H1 (cell line): ENCODE data around the gene SNAPIN. TPM values are rescaled to one million over a fixed set of nuclear protein-coding genes. Genes with fewer than 3 reads are reported as not detected.
A peak's percentile ranks its signal among the peaks of the same experiment; 100 is the strongest.

Experiments used
- CTCF ChIA-PET: fragments of 300-600 bp; sonication (Branson Sonifier 250); formaldehyde crosslinking; loops from one replicate; lab custom pipeline; 2021; ENCODE audit not compliant: partially characterized antibody; lab: Charles Lee
- POLR2A ChIA-PET: fragments of 300-600 bp; sonication (Branson Sonifier 250); formaldehyde crosslinking; loops from one replicate; lab custom pipeline; 2021; ENCODE audit warnings: inconsistent platforms; ENCODE audit not compliant: partially characterized antibody; lab: Charles Lee
- DNase-seq, 2 experiments: peaks; one replicate each; pipeline versions ENCODE4 v3.0.0 to v3.0.0-alpha.2; 2010 to 2022; ENCODE audit warnings: low spot score in 2 of 2, low read depth in 1 of 2, mixed read lengths in 1 of 2
- FAIRE-seq: peaks from 2 replicates; lab custom pipeline; 2011; peaks lifted over from hg19 to GRCh38; lab: Jason Lieb, UNC
- H2AFZ ChIP-seq: 2 replicates; pipeline ENCODE4 v1.8.1; 2012; ENCODE audit warnings: low read length, inconsistent platforms
- H2AK5ac ChIP-seq: 2 replicates; pipeline ENCODE4 v1.6.1; 2013; ENCODE audit warnings: low read depth, low read length
- H2BK120ac ChIP-seq: replicated peaks from 2 replicates; pipeline ENCODE3; 2013; ENCODE audit warnings: low read depth, low read length, inconsistent platforms
- H2BK12ac ChIP-seq: 2 replicates; pipeline ENCODE4 v1.6.1; 2013; ENCODE audit warnings: low read depth, low read length
- H2BK15ac ChIP-seq: 2 replicates; pipeline ENCODE4 v1.6.1; 2013; ENCODE audit warnings: low read length
- H2BK20ac ChIP-seq: 2 replicates; pipeline ENCODE4 v1.6.1; 2013; ENCODE audit warnings: low read length
- H2BK5ac ChIP-seq: 2 replicates; pipeline ENCODE4 v1.6.1; 2013; ENCODE audit warnings: low read depth, low read length
- H3K14ac ChIP-seq: 2 replicates; pipeline ENCODE4 v1.6.1; 2013; ENCODE audit warnings: inconsistent platforms; ENCODE audit not compliant: insufficient read length
- H3K18ac ChIP-seq: 2 replicates; pipeline ENCODE4 v1.6.1; 2013; ENCODE audit warnings: low read length; ENCODE audit errors: extremely low read depth
- H3K23ac ChIP-seq: 2 replicates; pipeline ENCODE4 v1.6.1; 2013; ENCODE audit warnings: inconsistent platforms; ENCODE audit not compliant: insufficient read length
- H3K23me2 ChIP-seq: 2 replicates; pipeline ENCODE4 v1.6.1; 2013; ENCODE audit warnings: low read depth, low read length
- H3K27ac ChIP-seq: 2 replicates; pipeline ENCODE4 v1.6.1; 2011; ENCODE audit warnings: low read depth, low read length, inconsistent platforms
- H3K27me3 ChIP-seq, 4 experiments: replicated peaks in 1 of 4; 1 replicate in 1 of 4; 2 replicates in 3 of 4; pipeline versions ENCODE4 v1.6.1 to v1.8.1; 2011 to 2013; ENCODE audit warnings: low read length in 3 of 4, mild to moderate bottlenecking in 3 of 4, inconsistent platforms in 2 of 4, mixed read lengths in 2 of 4, moderate library complexity in 1 of 4; ENCODE audit not compliant: control insufficient read depth in 3 of 4, insufficient read depth in 3 of 4; ENCODE audit errors: extremely low read depth in 1 of 4
- H3K36me3 ChIP-seq, 4 experiments: 2 replicates each; pipeline versions ENCODE4 v1.6.1 to v1.8.1; 2011 to 2013; ENCODE audit warnings: mild to moderate bottlenecking in 4 of 4, low read length in 3 of 4, moderate library complexity in 2 of 4, control low read depth in 1 of 4, inconsistent platforms in 1 of 4; ENCODE audit not compliant: insufficient read depth in 4 of 4, control insufficient read depth in 2 of 4
- H3K4ac ChIP-seq: replicated peaks from 2 replicates; pipeline ENCODE3; 2013; ENCODE audit warnings: low read length, low read depth, mixed read lengths, inconsistent platforms; ENCODE audit not compliant: insufficient read length
- H3K4me1 ChIP-seq, 4 experiments: replicated peaks in 1 of 4; 1 replicate in 1 of 4; 2 replicates in 3 of 4; pipeline versions ENCODE4 v1.6.1 to v1.8.1; 2011 to 2013; ENCODE audit warnings: low read length in 3 of 4, inconsistent platforms in 2 of 4, mixed read lengths in 1 of 4; ENCODE audit not compliant: insufficient read depth in 4 of 4, control insufficient read depth in 3 of 4
- H3K4me2 ChIP-seq, 2 experiments: 2 replicates each; pipeline versions ENCODE4 v1.6.1 to v1.8.1; 2011 to 2013; ENCODE audit warnings: low read depth in 2 of 2, low read length in 2 of 2, control low read depth in 1 of 2, inconsistent platforms in 1 of 2, mild to moderate bottlenecking in 1 of 2; ENCODE audit not compliant: insufficient read depth in 1 of 2
- H3K4me3 ChIP-seq, 4 experiments: fragments of 200-600, 300-600 bp in 1 of 4; sonication (generic), shearing (Covaris generic), sonication (Bioruptor Twin) in 1 of 4; 2 replicates each; pipeline versions ENCODE4 v1.5.1 to v1.8.1; 2011 to 2016; ENCODE audit warnings: low read length in 4 of 4, low read depth in 3 of 4, control low read depth in 2 of 4, inconsistent platforms in 2 of 4, mild to moderate bottlenecking in 2 of 4, mixed read lengths in 1 of 4, moderate library complexity in 1 of 4; ENCODE audit not compliant: insufficient read depth in 2 of 4; ENCODE audit errors: extremely low read depth in 1 of 4
- H3K56ac ChIP-seq: replicated peaks from 2 replicates; pipeline ENCODE3; 2013; ENCODE audit warnings: low read depth, mild to moderate bottlenecking, mixed read lengths, low read length, inconsistent platforms; ENCODE audit not compliant: insufficient read length
- H3K79me1 ChIP-seq: 2 replicates; pipeline ENCODE4 v1.6.1; 2013; ENCODE audit warnings: low read depth, low read length, control low read depth
- H3K79me2 ChIP-seq, 2 experiments: 2 replicates each; pipeline versions ENCODE4 v1.6.1 to v1.8.1; 2012 to 2013; ENCODE audit warnings: low read length in 2 of 2, mild to moderate bottlenecking in 2 of 2, inconsistent platforms in 1 of 2; ENCODE audit not compliant: insufficient read depth in 2 of 2, control insufficient read depth in 1 of 2
- H3K9ac ChIP-seq, 4 experiments: replicated peaks in 1 of 4; 1 replicate in 1 of 4; 2 replicates in 3 of 4; pipeline versions ENCODE4 v1.6.1 to v1.8.1; 2011 to 2013; ENCODE audit warnings: low read depth in 3 of 4, low read length in 3 of 4, control low read depth in 2 of 4, mild to moderate bottlenecking in 2 of 4, moderate library complexity in 2 of 4, inconsistent platforms in 1 of 4; ENCODE audit errors: extremely low read depth in 1 of 4
- H3K9me3 ChIP-seq, 2 experiments: 2 replicates each; pipeline versions ENCODE4 v1.6.1 to v1.8.1; 2012 to 2013; ENCODE audit warnings: mild to moderate bottlenecking in 2 of 2, moderate library complexity in 2 of 2, control low read depth in 1 of 2, inconsistent platforms in 1 of 2, low read depth in 1 of 2, low read length in 1 of 2, mixed read lengths in 1 of 2; ENCODE audit not compliant: insufficient read depth in 2 of 2
- H4K20me1 ChIP-seq, 2 experiments: replicated peaks in 1 of 2; 2 replicates each; pipeline versions ENCODE3 to v1.8.1; 2011 to 2013; ENCODE audit warnings: inconsistent platforms in 2 of 2, low read length in 2 of 2, mild to moderate bottlenecking in 1 of 2; ENCODE audit not compliant: insufficient read depth in 2 of 2, control insufficient read depth in 1 of 2
- H4K5ac ChIP-seq: 2 replicates; pipeline ENCODE4 v1.6.1; 2013; ENCODE audit warnings: low read length, low read depth, mixed read lengths, inconsistent platforms; ENCODE audit not compliant: insufficient read length
- H4K8ac ChIP-seq: 2 replicates; pipeline ENCODE4 v1.8.0; 2013; ENCODE audit warnings: mild to moderate bottlenecking, moderate library complexity, low read length, inconsistent platforms; ENCODE audit not compliant: insufficient read depth; ENCODE audit errors: extremely low read depth
- H4K91ac ChIP-seq: replicated peaks from 2 replicates; pipeline ENCODE3; 2013; ENCODE audit warnings: low read length, mixed read lengths, inconsistent platforms; ENCODE audit not compliant: insufficient read length
- BACH1 ChIP-seq: IDR thresholded peaks from 2 replicates; pipeline ENCODE4 v1.6.1; 2012; ENCODE audit warnings: low read length, improper control_type of control experiment
- BCL11A ChIP-seq, 2 experiments: IDR thresholded peaks; one replicate each; pipeline ENCODE4 v1.6.1; 2011; ENCODE audit warnings: low read depth in 2 of 2, low read length in 2 of 2, mild to moderate bottlenecking in 2 of 2
- BRCA1 ChIP-seq: IDR thresholded peaks from 2 replicates; pipeline ENCODE4 v1.6.1; 2012; ENCODE audit warnings: low read depth, low read length, improper control_type of control experiment
- CBX8 ChIP-seq: fragments of 300-800, 300-1000 bp; sonication (generic); IDR thresholded peaks from 2 replicates; pipeline ENCODE4 v1.7.1; 2016; ENCODE audit warnings: low read depth, low read length, borderline replicate concordance
- HDAC6 ChIP-seq: IDR thresholded peaks from one replicate; pipeline ENCODE4 v1.7.1; 2012; ENCODE audit warnings: low read depth, mild to moderate bottlenecking, inconsistent platforms, low read length, moderate library complexity
- KDM1A ChIP-seq: fragments of 200-600, 300-600 bp; sonication (generic); IDR thresholded peaks from 2 replicates; pipeline ENCODE4 v1.7.1; 2016; ENCODE audit warnings: mild to moderate bottlenecking, low read length, borderline replicate concordance
- POLR2A ChIP-seq, 2 experiments: IDR thresholded peaks; 1 replicate in 1 of 2; 2 replicates in 1 of 2; pipeline ENCODE4 v1.6.1; 2011; ENCODE audit warnings: low read depth in 2 of 2, low read length in 2 of 2, mild to moderate bottlenecking in 2 of 2; ENCODE audit errors: control extremely low read depth in 1 of 2
- SP4 ChIP-seq: IDR thresholded peaks from 2 replicates; pipeline ENCODE4 v1.6.1; 2012; ENCODE audit warnings: low read length, inconsistent platforms
- TEAD4 ChIP-seq: IDR thresholded peaks from 2 replicates; pipeline ENCODE4 v1.6.1; 2012; ENCODE audit warnings: low read depth, low read length, inconsistent platforms, mixed read lengths
- WGBS, 2 experiments: shearing (Covaris generic) in 1 of 2; methylation state at CpG; one replicate each; pipeline versions ENCODE4 v1.1.6 to v1.1.7; 2013 to 2015; ENCODE audit warnings: low lambda C conversion rate in 2 of 2, mixed read lengths in 2 of 2, inconsistent platforms in 1 of 2, low coverage in 1 of 2, missing lambda C conversion rate in 1 of 2; ENCODE audit not compliant: insufficient replicate concordance in 2 of 2, insufficient coverage in 1 of 2, insufficient read length in 1 of 2; ENCODE audit errors: extremely low coverage in 1 of 2, missing lambda C conversion rate in 1 of 2; 5-methylcytosine and 5-hydroxymethylcytosine counted together
- polyA plus RNA-seq, 7 experiments: library from polyadenylated mRNA; depleted of rRNA in 3 of 7; stranded (reverse) in 5 of 7; unstranded in 2 of 7; fragments of >200 nt in 5 of 7; fragments of 200-250 nt in 2 of 7; gene quantifications; 1 replicate in 5 of 7; 2 replicates in 1 of 7; 4 replicates in 1 of 7; pipeline versions ENCODE4 v1.2.1 to v1.2.3, GENCODE V29; 2011 to 2013; ENCODE audit warnings: missing spikeins in 2 of 7, mixed read lengths in 2 of 7
- total RNA-seq: library from RNA; stranded (reverse); fragmentation: NEBNext Ultra II Directional; extraction: Animal tissue kit (Norgen Biotek cat#: 25700); gene quantifications from 2 replicates; pipeline ENCODE4 v1.2.1, GENCODE V29; 2021
- TF ChIP-seq, protein P1 (sequence below): IDR thresholded peaks from 2 replicates; pipeline ENCODE4 v1.6.1; 2011; ENCODE audit warnings: low read depth, mild to moderate bottlenecking, low read length; ENCODE audit not compliant: insufficient read depth

SNAPIN gene
- total and polyA plus RNA-seq, 2 of the 8 experiments (the other 6 are each of a cell fraction or from before 2014, with no cell fraction given), result 25.7 to 31.1 TPM

DNA sequence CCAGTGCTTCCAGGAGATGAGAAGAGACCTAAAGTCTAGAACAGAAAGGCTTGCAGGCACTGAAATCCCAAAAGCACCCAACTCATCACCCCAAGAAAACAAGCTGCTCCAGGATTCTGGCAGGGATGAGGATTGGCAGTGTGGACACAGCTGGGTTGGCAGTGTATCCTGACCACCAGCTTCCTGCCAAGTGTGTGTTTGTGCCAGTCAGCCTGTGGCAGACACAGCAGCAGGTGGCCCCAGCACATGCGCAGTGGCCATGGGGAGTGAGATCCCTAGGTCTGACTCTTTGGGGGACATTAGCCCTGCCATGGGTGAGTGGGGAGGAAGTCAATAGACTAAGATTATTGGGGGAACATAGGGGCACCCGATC is 8.7 kb upstream of the SNAPIN start:
- H2BK15ac ChIP-seq, result peak overlapping the region; percentile 92; the same call in 1 of the 2 replicates
- H4K91ac ChIP-seq, result no peak overlapping the region
- no peaks in the 10 kb centered on the region for H3K23me2 ChIP-seq
- H3K79me1 ChIP-seq, result no peaks in the 10 kb centered on the region
- no peak overlapping the region for H4K5ac ChIP-seq
- H2BK120ac ChIP-seq, result no peak overlapping the region
- H3K36me3 ChIP-seq, result peaks cover 6 to 14% (median 13%) of the 10 kb centered on the region in 4 experiments
- H3K23ac ChIP-seq, result no peak overlapping the region
- WGBS, 2 experiments, result 92% methylated on average over 2 of the region's 2 CpGs; no CpG with 5 or more reads in 1 of the 2 experiments
- POLR2A ChIA-PET, result interaction anchor here (0.5 to 16.2 kb wide), 8 partner anchors 9 to 340 kb away, joined by 3 to 343 read pairs (median 8); partner anchors contain the start of genes CHTOP, ILF2, RPS27 and S100A1
- no peak overlapping the region; a peak in 1 of 7 replicates for H3K9ac ChIP-seq
- peaks cover 3% of the 10 kb centered on the region in 2 experiments for H4K20me1 ChIP-seq
- no peak overlapping the region for H2BK5ac ChIP-seq
- no peaks in the 10 kb centered on the region for H3K27me3 ChIP-seq
- no peaks in the 10 kb centered on the region for H3K9me3 ChIP-seq
- no peak for DNase-seq
- no peak overlapping the region for H3K4me3 ChIP-seq
- no peak overlapping the region for H3K56ac ChIP-seq
- H3K79me2 ChIP-seq, result no peaks in the 10 kb centered on the region
- H3K4ac ChIP-seq, result no peak overlapping the region
- peaks cover 0 to 3% (median 0%) of the 10 kb centered on the region in 4 experiments; a peak in 1 of 7 replicates for H3K4me1 ChIP-seq
- no peak overlapping the region for H2AK5ac ChIP-seq
- H3K18ac ChIP-seq, result no peak overlapping the region
- CTCF ChIA-PET, result interaction anchor here (1.2 to 3.1 kb wide), 6 partner anchors 9 to 139 kb away, joined by 3 to 13 read pairs (median 6); partner anchors contain the start of genes CHTOP, S100A1, S100A13 and SNAPIN
- TF ChIP-seq CBX8 (no peak), POLR2A (IDR thresholded peaks at IDR 0.05; ENCODE audit: control extremely low read depth in 1 of 2, low read depth in 2 of 2, low read length in 2 of 2) (no peak), KDM1A (no peak), HDAC6 (no peak), SP4 (no peak), BCL11A (IDR thresholded peaks at IDR 0.05; ENCODE audit: low read depth in 2 of 2, low read length in 2 of 2) (no peak), BRCA1 (no peak), BACH1 (no peak), TEAD4 (no peak)
- TF ChIP-seq, protein P1, sequence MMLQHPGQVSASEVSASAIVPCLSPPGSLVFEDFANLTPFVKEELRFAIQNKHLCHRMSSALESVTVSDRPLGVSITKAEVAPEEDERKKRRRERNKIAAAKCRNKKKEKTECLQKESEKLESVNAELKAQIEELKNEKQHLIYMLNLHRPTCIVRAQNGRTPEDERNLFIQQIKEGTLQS, result no peak
- H4K8ac ChIP-seq, result no peak overlapping the region
- no peak overlapping the region for H3K14ac ChIP-seq
- no peak overlapping the region for H2BK20ac ChIP-seq
- H2AFZ ChIP-seq, result no peak overlapping the region
- peak overlapping the region; percentile 80; the same call in 1 of the 2 replicates for H2BK12ac ChIP-seq
- no peak overlapping the region for H3K4me2 ChIP-seq
- no peak overlapping the region for H3K27ac ChIP-seq
- FAIRE-seq, result no peak
